Suppressor macrophage treated with lipopolysaccharide for 4 hours (primary cell): ENCODE results near the gene SYT8.
"Not testable (repeated sequence)": the region's sequence is repeated elsewhere in the genome, so short reads cannot be mapped to it uniquely, and the experiment has no call there.

ENCODE experiments used
- DNase-seq: peaks from one replicate; pipeline ENCODE4 v3.0.0-alpha.2; 2020

Gene SYT8, protein sequence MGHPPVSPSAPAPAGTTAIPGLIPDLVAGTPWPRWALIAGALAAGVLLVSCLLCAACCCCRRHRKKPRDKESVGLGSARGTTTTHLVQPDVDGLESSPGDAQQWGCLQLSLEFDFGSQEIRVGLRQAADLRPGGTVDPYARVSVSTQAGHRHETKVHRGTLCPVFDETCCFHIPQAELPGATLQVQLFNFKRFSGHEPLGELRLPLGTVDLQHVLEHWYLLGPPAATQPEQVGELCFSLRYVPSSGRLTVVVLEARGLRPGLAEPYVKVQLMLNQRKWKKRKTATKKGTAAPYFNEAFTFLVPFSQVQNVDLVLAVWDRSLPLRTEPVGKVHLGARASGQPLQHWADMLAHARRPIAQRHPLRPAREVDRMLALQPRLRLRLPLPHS

GRCh38 chr11:1834779-1835670, at the start of gene SYT8:
SYT8 (plus strand) TSS chr11:1834990; CDS start chr11:1835106, 116 bp downstream.
- no peak for DNase-seq

GRCh38 chr11:1785749-1786413, 48.9 kb upstream of the SYT8 start:
- DNase-seq = peak; percentile 89

- no peak for DNase-seq
These were observed 48.3 kb upstream of the SYT8 start for GRCh38 chr11:1786466-1786865.

- no peak for DNase-seq
These were observed 42.9 kb upstream of the SYT8 start for GRCh38 chr11:1791912-1792311.

DNA sequence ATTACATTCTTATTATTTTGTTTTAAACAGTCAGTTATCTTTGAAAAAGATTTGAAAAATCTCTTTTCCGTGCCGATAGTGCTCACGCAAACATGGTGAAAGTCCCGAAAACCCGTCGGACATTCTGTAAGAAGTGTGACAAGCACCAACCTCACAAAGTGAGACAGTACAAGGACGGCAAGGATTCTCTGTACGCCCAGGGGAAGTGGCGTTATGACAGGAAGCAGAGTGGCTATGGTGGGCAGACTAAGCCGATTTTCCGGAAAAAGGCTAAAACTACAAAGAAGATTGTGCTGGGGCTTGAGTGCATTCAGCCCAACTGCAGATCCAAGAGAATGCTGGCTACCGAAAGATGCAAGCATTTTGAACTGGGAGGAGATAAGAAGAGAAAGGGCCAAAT, 42.3 kb upstream of the SYT8 start:
- no peak for DNase-seq

GRCh38 chr11:1793081-1793480, 41.7 kb upstream of the SYT8 start:
- no peak for DNase-seq

GRCh38 chr11:1796413-1797011, 38.3 kb upstream of the SYT8 start:
- DNase-seq = no peak

- DNase-seq = no peak
These were observed 37.2 kb upstream of the SYT8 start for GRCh38 chr11:1797391-1798125.

- DNase-seq = no peak
These were observed 31.5 kb upstream of the SYT8 start for GRCh38 chr11:1803246-1803645.

GRCh38 chr11:1803835-1804519, 30.8 kb upstream of the SYT8 start:
- not testable (repeated sequence) for DNase-seq

DNA sequence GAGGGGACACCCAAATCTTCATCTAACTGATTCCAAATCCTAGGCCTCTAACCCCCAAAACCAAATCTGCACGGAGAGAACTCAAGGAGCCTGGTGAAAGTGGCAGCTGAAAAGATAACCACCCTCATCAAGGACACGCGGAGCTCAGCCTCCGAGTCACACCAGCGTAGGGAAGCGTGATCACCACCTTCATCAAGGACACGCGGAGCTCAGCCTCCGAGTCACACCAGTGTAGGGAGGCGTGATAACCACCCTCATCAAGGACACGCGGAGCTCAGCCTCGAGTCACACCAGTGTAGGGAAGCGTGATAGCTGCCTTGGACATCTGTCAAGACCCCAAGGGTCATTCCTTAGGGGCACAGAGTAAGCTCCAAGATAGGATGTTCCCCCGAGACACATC, 29.3 kb upstream of the SYT8 start:
- DNase-seq = no peak

GRCh38 chr11:1807264-1807995, 27.4 kb upstream of the SYT8 start:
- DNase-seq = no peak

GRCh38 chr11:1810761-1811160, 24.0 kb upstream of the SYT8 start:
- DNase-seq = peak; percentile 88

GRCh38 chr11:1812274-1812673, 22.5 kb upstream of the SYT8 start:
- DNase-seq = no peak

DNA sequence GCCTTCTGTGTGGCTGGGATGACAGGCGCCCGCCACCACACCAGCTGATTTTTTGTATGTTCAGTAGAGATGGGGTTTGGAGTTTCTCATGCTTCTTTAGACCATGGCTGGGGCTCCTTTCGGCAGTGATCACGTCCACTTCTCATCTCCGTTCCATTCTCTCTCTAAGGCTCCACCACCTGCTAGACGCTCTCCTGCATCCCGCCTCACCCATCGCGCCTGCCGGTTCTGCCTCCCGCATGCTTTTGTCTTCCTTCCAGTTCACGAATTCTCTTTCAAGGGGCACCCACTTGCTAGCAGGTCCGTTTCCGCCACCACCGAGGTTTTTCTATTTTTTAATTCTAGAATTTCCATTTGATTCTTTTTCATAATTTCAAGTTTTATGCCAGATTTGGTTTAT, 22.0 kb upstream of the SYT8 start:
- no peak for DNase-seq

DNA sequence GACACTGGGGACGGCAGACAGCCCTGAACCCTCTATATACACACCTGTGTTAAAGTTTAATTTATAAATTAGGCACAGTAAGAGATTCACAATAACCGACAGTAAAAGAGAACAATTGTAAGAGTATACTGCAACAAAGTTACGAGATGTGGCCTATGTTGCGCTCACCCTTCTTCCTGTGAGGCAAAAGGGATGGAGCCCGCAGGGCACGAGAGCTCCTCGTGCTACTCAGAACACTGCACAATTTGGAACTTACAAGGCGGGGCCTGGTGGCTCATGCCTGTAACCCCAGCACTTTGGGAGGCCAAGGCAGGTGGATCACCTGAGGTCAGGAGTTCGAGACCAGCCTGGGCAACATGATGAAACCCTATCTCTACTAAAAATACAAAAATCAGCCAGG, 21.4 kb upstream of the SYT8 start:
- DNase-seq = not testable (repeated sequence)

DNA sequence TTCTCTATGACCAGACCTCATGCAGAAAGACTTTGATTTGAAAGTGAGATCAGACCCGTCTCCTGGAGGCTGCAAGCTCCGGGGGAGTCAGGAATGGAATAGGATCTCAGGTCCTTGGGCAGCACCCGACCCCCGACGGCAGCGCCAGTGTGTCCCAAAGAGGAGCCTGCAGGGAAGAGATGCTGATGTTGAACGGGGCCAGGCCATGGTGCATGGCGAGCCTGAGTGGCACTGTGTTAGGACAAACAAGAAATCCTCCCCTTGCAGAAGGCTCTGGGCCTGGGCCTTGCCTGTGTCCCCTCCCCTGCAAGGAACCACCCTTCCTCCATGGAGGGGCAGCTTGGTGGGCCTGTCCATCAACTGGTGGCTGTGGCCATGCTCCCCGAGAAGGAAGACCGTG, 20.1 kb upstream of the SYT8 start:
- no peak for DNase-seq

GRCh38 chr11:1815311-1815710, 19.5 kb upstream of the SYT8 start:
- no peak for DNase-seq

DNA sequence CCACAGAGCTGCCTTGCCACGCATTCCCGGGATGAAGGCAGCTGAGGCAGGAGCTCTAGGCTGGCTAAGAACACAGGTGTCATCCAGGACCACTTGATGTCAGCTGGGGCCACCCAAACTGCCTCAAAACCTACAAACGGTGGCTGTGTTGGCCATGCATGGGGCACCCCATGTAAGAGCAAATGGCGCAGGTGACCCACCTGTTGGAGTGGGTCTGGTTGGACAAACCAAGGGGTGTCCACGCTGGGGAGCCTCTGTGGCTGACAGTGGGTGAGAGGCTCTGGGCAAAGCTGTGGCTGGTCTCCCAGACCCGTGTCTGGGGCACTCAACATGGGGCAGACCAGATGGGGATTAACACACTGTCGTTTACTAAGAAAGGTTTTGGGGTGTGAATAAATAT, 19.0 kb upstream of the SYT8 start:
- no peak for DNase-seq

DNA sequence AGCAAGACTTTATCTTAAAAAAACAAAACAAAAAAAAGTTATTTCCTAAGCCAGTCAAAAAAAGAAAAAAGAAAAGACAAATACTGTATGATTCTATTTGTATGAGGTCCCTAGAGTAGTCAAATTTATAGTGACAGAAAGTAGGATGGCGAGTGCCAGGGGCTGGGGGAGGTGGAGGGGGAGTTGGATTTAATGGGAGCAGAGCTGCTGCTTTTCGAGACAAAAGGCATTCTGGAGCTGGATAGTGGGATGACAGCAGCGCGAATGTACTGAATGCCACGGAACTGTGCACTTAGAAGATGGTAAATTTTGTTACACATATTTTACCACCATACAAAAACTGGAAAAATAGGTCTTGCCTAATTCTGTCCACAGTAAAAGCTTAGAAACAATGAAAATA, 17.8 kb upstream of the SYT8 start:
- no peak for DNase-seq

DNA sequence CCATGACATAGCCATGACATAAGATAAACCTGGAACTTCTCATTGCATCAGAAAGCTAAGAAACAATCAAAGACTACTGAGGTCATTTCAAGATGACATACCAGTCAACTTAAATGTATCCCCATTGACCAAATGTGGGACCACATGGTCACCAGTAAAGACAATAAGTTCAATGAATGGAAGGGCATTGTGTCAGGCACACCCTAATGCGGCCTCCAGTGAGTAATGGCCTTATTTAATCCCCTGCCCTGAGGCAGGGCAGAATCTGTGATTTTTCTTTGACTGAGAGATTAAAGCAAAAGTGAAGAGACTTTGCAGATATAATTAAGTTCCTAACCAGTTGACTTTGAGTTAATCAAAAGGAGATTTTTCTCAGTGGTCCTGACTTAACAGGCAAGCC, 17.3 kb upstream of the SYT8 start:
- no peak for DNase-seq
